Measurements from ENCODE around the gene SMAD5. TPM values are rescaled to one million over a fixed set of nuclear protein-coding genes. Genes with fewer than 3 reads are reported as not detected.

Gene SMAD5
- polyA plus RNA-seq, 1 donor = 82.2 TPM

- no peak for DNase-seq
These were observed 88.7 kb downstream of the SMAD5 start for GRCh38 chr5:136221340-136221739.

DNA sequence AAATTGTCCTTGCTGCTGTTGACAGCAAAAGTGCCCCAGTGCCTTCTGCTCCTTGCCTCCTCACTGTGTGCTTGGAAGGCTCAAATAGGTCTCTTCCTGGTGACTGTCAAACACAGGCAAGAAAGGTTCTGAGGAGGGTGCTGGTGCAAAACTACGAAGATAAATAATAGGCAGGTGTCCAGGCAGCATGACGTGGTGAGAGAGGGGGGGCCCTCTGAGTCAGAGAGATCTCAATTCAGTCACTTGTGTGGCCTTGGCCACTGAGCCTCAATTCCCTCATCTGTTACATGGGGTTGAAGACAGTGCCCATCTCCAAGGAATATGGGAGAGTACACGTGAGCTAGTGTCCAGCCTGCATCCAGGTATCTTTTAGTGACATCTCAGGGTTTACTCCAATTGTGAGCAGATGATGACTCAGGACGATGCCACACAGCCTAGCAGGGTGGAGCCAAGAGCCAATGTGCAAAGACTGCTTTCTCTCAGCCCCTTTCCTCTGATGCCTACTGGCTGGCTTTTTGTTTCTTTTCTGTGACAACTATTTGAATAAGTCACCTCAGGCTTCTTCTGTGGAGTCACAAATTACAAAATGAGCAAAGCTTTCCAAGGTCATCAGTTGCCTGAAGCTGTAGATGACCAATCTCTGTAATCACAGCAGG is 90.1 kb downstream of the SMAD5 start:
- no peak for DNase-seq

- no peak for DNase-seq
These were observed 93.2 kb downstream of the SMAD5 start for GRCh38 chr5:136225796-136226195.

DNA sequence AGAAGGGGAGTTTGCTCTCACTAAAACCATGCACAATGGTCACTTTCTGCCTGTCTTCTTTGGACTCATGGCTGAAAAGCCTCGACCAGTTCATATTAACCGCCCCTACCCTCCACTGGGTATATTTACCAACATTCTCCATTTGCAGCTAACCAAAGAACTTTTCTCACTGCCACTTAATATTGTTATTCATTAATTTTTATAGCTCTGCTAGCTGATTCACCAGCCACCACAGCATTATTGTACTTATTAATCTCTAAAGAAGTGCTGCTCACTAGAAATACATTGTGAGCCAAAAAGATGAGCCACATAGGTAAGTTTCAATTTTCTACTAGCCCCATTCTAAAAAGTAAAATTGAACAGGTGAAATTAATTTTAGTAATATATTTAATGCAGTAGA is 93.8 kb downstream of the SMAD5 start:
- no peak for DNase-seq

GRCh38 chr5:136228136-136228757 is 95.6 kb downstream of the SMAD5 start:
- no peak for DNase-seq

GRCh38 chr5:136230176-136230575 is 97.5 kb downstream of the SMAD5 start:
- DNase-seq = no peak

DNA sequence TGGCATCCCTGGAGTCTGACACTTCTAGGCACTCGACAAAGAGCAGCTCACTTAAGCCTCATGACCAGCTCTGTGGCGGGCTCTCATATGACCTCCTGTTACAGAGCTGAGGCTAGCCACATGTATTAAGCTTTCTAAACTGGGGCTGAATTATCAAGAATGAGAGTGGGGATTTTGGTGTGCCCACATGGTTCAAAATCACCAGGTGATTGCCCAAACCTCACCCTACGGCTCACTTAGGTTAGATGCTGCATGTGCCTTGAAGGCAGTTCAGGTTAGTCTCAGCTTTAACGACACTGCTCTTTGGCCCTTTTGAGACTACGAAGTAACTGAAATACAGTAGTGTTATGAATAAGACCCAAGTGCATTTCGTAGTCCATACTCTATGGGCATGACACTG is 99.7 kb downstream of the SMAD5 start:
- DNase-seq = no peak

Other genes with a start within 250 kb of the SMAD5 start
- not detected for gene IL9, start 237.0 kb upstream of the SMAD5 start, polyA plus RNA-seq (ENCODE audit: insufficient read length)
- gene LECT2, start 177.9 kb upstream of the SMAD5 start, polyA plus RNA-seq (ENCODE audit: insufficient read length) = 5.2 TPM
- gene TGFBI, start 103.9 kb upstream of the SMAD5 start, polyA plus RNA-seq (ENCODE audit: insufficient read length) = 204 TPM
- 8.5 TPM for gene SMIM32, start 60.3 kb downstream of the SMAD5 start, polyA plus RNA-seq (ENCODE audit: insufficient read length)
- gene TRPC7, start 232.7 kb downstream of the SMAD5 start, polyA plus RNA-seq (ENCODE audit: insufficient read length) = 1.1 TPM

All from left kidney (tissue), 2 donors.